HUES64 (cell line): ENCODE results near the gene COL9A2.

Experiments used
- H3K27ac ChIP-seq: 2 replicates; pipeline ENCODE4 v1.7.0; 2013; ENCODE audit warnings: low read depth, low read length, inconsistent platforms
- H3K27me3 ChIP-seq: 2 replicates; pipeline ENCODE4 v1.6.1; 2013; ENCODE audit warnings: mild to moderate bottlenecking, low read length; ENCODE audit not compliant: insufficient read depth
- H3K36me3 ChIP-seq: 2 replicates; pipeline ENCODE4 v1.6.1; 2013; ENCODE audit warnings: mild to moderate bottlenecking, low read length; ENCODE audit not compliant: insufficient read depth
- H3K4me1 ChIP-seq: 2 replicates; pipeline ENCODE4 v1.6.1; 2013; ENCODE audit warnings: mild to moderate bottlenecking, low read length, moderate library complexity; ENCODE audit not compliant: insufficient read depth
- H3K4me3 ChIP-seq: 2 replicates; pipeline ENCODE4 v1.5.1; 2013; ENCODE audit warnings: mild to moderate bottlenecking, low read length, moderate library complexity
- H3K9ac ChIP-seq: 2 replicates; pipeline ENCODE4 v1.6.1; 2013; ENCODE audit warnings: mild to moderate bottlenecking, low read depth, low read length
- H3K9me3 ChIP-seq: 2 replicates; pipeline ENCODE4 v1.6.1; 2013; ENCODE audit warnings: low read depth, low read length; ENCODE audit not compliant: insufficient read depth
- WGBS: fragments of 150-250, 120-280 bp; methylation state at CpG from one replicate; pipeline ENCODE4 v1.1.7; 2013; ENCODE audit warnings: missing lambda C conversion rate; 5-methylcytosine and 5-hydroxymethylcytosine counted together

The COL9A2 gene

DNA sequence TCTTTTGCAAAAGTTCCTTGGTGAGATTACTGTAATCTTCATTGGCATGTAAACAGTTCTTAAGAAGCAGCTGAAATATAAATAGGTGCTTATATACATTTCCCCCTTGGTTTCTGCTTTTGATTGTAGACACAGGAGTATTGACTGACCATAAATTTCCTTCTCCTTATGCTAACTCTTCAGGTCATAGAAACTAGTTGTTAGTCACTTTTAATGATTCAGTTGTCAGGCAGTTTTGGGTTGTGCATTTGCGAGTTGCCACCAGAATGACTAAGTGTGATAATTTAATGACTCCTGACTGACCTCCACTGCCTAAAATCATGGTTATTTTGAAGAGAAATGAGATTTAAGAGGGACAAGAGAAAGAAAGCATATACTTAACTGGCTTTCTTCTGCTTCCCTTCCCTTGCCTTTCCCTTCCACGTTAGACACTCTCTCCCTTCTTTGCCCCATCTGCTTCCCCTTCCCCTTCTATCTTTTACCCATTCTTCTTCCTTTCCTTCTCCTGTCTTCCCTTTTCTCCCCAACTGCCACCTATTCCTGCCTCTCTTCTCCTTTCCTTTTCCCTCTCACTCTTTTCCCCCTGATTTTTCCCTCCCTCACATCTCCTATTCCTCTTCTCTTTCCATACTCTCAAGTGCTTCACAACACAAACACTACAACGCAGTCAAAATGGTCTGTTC lies 46.8 kb downstream of the COL9A2 start:
- WGBS: 92% methylated on average over 3 of the region's 3 CpGs
- no peaks in the 10 kb centered on the region for H3K27me3 ChIP-seq
- no peaks in the 10 kb centered on the region for H3K9me3 ChIP-seq
- no peak overlapping the region for H3K4me3 ChIP-seq
- no peak overlapping the region for H3K9ac ChIP-seq
- no peaks in the 10 kb centered on the region for H3K4me1 ChIP-seq
- no peak overlapping the region for H3K27ac ChIP-seq
- H3K36me3 ChIP-seq: peaks cover 90% of the 10 kb centered on the region

DNA sequence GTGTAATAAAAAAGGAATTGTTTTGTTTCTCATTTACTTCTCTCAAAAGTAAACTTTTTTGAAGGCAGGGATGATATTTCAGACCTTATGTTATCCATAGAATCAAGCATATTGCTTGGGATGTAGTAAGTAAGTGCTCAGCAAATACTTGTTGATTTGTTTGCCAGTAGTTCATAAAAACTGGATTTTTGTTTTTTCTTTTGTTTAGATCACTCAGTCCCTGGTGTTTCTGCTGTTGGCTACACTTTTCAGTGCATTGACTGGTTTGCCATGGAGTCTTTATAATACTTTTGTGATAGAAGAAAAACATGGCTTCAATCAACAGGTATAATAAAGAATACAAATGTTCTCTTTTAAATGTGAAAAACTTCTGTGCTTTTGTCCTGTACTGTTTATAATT lies 48.9 kb downstream of the COL9A2 start:
- Histone ChIP-seq H3K4me3 (no peak overlapping the region), H3K9ac (no peak overlapping the region), H3K27me3 (no peaks in the 10 kb centered on the region), H3K36me3 (peaks cover 94% of the 10 kb centered on the region), H3K9me3 (no peaks in the 10 kb centered on the region), H3K27ac (no peak overlapping the region), H3K4me1 (no peaks in the 10 kb centered on the region)

DNA sequence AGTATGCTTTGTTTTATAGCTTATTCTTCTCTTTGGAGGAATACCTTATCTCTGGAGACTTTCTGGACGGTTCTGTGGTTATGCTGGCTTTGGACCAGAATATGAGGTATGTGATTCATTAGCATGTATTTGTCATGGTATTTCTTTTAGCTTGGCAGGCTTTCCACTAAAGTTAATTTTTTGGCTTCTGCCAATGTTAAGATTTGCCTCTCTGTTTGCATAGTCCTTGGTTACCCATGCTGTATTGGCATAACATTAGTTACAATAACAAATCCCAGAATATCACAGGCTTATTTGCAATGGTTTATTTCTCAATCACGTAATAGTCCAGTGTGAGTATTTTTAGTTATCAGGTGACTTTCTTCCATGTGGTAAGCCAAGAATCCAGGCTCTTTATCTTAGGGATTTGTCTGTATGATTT lies 49.3 kb downstream of the COL9A2 start:
- peaks cover 96% of the 10 kb centered on the region for H3K36me3 ChIP-seq
- WGBS: 91% methylated on average over 2 of the region's 2 CpGs
- H3K9me3 ChIP-seq: no peaks in the 10 kb centered on the region
- no peak overlapping the region for H3K27ac ChIP-seq
- no peak overlapping the region for H3K9ac ChIP-seq
- H3K4me3 ChIP-seq: no peak overlapping the region
- no peaks in the 10 kb centered on the region for H3K27me3 ChIP-seq
- H3K4me1 ChIP-seq: no peaks in the 10 kb centered on the region

DNA sequence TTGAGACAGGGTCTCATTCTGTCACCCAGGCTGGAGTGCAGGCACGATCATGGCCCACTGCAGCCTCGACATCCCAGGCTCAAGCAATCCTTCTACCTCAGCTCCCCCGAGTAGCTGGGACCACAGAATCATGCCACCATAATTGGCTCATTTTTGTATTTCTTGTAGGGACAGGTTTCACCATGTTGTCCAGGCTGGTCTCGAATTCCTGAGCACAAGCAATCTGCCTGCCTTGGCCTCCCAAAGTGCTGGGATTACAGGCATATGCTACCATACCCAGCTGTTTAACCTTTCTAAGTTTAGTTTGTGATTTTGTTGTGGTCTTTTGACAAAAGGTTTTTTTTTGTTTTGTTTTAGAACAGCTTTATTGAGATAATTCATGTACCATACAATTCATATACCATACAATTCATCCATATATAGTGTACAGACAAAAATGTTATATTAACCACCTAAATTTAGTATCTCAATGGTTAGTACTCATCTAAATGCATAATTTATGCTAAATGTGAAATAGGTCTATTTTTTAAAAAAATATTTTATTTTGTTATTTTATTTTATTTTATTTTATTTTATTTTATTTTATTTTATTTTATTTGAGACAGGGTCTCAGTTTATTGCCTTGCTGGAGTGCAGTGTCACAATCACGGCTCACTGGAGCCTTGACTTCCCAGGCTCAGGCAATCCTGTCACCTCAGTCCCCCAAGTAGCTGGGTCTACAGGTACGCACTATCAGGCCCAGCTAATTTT lies 50.1 kb downstream of the COL9A2 start:
- H3K4me3 ChIP-seq: no peak overlapping the region
- no peaks in the 10 kb centered on the region for H3K4me1 ChIP-seq
- no peak overlapping the region for H3K9ac ChIP-seq
- WGBS: 94% methylated on average over 6 of the region's 6 CpGs
- no peaks in the 10 kb centered on the region for H3K9me3 ChIP-seq
- peaks cover 96% of the 10 kb centered on the region for H3K36me3 ChIP-seq
- no peaks in the 10 kb centered on the region for H3K27me3 ChIP-seq
- no peak overlapping the region for H3K27ac ChIP-seq

DNA sequence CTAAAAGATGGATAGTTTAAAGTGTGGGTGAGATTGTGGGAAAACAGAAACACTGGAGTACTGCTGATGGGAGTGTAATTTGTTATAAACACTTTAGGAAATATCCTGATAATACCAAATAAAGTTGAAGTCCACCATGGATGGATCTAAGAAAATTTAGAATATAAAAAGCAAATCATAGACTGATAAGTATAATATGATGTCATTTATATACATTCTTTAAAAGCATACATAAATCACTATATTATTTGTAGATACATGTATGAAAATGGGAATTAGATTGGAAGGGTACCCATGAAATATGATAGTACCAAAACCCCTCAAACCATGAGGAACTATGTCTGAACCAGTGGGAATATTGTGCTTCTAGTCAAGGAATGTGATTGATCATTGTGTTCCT lies 51.2 kb downstream of the COL9A2 start:
- no peaks in the 10 kb centered on the region for H3K4me1 ChIP-seq
- H3K27ac ChIP-seq: no peak overlapping the region
- H3K4me3 ChIP-seq: no peak overlapping the region
- no peaks in the 10 kb centered on the region for H3K27me3 ChIP-seq
- peaks cover 96% of the 10 kb centered on the region for H3K36me3 ChIP-seq
- no peak overlapping the region for H3K9ac ChIP-seq
- H3K9me3 ChIP-seq: no peaks in the 10 kb centered on the region

DNA sequence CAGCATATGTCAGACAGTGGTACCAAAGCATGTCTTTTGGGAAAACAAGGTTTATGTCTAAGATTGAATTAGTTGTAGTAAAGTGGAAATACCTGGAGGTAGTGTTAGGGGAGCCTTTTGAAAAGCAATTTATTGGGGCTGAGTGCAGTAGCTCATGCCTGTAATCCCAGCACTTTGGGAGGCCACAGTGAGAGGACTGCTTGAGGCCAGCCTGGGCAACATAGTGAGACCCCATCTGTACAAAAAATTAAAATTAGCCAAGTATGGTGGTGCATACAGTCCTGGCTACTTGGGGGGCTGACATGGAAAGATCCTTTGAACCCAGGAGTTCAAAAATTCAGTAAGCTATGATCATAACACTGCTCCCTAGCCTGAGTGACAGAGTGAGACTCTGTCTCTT lies 51.8 kb downstream of the COL9A2 start:
- no peak overlapping the region for H3K4me3 ChIP-seq
- no peaks in the 10 kb centered on the region for H3K4me1 ChIP-seq
- H3K9me3 ChIP-seq: no peaks in the 10 kb centered on the region
- H3K9ac ChIP-seq: no peak overlapping the region
- no peaks in the 10 kb centered on the region for H3K27me3 ChIP-seq
- H3K36me3 ChIP-seq: peaks cover 96% of the 10 kb centered on the region
- H3K27ac ChIP-seq: no peak overlapping the region

DNA sequence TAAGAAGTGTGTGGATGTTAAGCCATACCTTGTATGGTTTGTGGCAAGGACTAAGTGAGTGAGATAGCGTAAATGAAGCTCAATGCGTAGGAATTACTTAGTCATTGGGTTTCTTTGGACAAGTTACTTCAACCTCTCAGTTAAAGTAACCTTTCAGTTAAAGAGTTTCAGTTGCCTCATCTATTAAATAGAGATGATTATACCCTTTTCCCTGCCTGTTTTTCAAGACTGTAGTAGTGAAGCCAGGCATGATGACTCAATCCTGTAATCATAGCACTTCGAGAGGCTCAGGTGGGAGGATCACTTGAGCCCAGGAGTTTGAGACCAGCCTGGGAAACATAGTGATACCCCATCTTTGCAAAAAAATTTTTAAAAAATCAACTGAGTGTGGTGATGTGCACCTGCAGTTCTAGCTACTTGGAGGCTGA lies 52.7 kb downstream of the COL9A2 start:
- no peaks in the 10 kb centered on the region for H3K9me3 ChIP-seq
- no peaks in the 10 kb centered on the region for H3K27me3 ChIP-seq
- H3K36me3 ChIP-seq: peaks cover 96% of the 10 kb centered on the region
- no peak overlapping the region for H3K27ac ChIP-seq
- no peak overlapping the region for H3K9ac ChIP-seq
- H3K4me3 ChIP-seq: no peak overlapping the region
- H3K4me1 ChIP-seq: no peaks in the 10 kb centered on the region
- 95% methylated on average over 3 of the region's 3 CpGs for WGBS

DNA sequence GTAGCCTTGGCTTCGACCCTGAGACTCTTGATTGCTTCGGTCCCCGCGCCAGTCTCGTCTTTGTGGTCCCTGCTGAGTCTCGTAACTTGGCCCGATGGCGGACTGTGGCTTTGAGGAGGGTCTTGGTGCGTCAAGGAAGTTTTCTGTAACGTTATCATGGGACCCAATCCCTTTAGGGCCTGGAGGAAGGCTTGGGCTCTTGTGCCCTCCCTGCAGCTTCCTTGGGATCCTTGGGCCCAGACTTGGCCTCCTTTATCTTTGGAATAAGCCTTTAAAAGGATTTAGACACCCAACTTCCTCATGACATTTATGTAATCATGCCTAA lies 58.7 kb downstream of the COL9A2 start:
- WGBS: under 1% methylated on average over 10 of the region's 10 CpGs
- H3K36me3 ChIP-seq: peaks cover 41% of the 10 kb centered on the region
- H3K27ac ChIP-seq: peak overlapping the region; percentile 86
- peak overlapping the region; percentile 95 for H3K9ac ChIP-seq
- peaks cover 6% of the 10 kb centered on the region; the same call in 1 of the 2 replicates for H3K4me1 ChIP-seq
- peak overlapping the region; percentile 84 for H3K4me3 ChIP-seq
- H3K27me3 ChIP-seq: no peaks in the 10 kb centered on the region
- H3K9me3 ChIP-seq: no peaks in the 10 kb centered on the region

DNA sequence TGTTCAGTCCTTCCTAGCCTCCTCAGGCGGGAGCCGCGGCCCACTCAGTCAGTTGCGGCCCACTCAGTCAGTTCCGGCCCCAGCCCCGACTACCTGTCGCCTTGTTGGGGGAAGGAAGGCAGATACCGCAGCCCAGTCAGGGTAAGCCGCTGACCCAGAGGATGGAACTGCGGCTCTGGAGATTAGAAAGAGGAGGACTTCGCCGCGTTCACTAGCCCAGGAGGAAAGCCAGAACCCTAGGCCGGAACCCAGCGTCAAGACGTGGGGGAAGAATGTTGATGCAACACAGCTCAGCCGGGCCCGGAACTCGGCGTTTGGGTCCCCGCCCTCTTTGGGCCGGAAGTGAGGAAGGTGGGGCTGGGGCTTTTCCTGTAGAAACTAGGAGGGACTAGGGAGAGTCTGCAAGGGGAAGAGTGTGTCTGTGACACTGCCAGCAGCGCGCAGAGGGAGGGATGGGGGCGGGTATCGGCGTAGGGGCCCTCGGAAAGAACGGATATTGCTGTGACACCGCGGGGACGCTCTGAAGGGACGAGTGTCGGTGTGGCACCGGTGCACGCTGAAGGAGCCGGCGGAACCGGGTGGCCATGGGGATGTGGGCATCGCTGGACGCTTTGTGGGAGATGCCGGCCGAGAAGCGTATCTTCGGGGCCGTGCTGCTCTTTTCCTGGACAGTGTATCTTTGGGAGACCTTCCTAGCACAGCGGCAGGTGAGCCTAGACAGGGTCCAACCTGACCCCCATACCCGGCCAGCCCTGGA lies 59.2 kb downstream of the COL9A2 start, which contains the start of gene ZMPSTE24:
TSS of gene ZMPSTE24 (plus strand) at position 549 of the 757 bp plus-strand sequence. CDS start at position 585, 36 bp downstream.
- Histone ChIP-seq H3K27me3 (no peaks in the 10 kb centered on the region), H3K27ac (peak within 1 kb of the TSS; percentile 97), H3K4me1 (peaks cover 6% of the 10 kb centered on the region; the same call in 1 of the 2 replicates), H3K4me3 (peak within 1 kb of the TSS; percentile 84), H3K9ac (peak within 1 kb of the TSS; percentile 95), H3K9me3 (no peaks in the 10 kb centered on the region), H3K36me3 (peaks cover 36% of the 10 kb centered on the region)
- WGBS: under 1% methylated on average over 48 of the region's 48 CpGs

DNA sequence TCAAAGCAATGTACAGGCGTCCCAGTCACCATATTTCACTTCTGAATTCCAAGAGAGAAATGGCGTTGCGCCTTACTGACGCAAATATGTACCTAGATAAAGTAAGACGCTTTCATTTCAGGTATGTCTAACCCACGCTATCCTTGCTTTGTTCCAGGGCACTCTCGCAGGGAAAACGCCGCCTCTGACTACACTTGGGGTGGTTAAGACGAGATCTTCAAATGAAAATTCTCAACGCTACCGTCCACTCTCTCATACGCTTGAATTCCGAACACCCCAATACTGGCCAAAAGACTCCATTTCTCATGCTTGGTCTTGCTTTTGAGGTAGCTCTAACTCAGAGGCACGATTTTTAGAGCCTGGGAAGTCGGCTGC lies 59.8 kb downstream of the COL9A2 start:
- Histone ChIP-seq H3K4me3 (peak overlapping the region; percentile 84), H3K27ac (peak overlapping the region; percentile 97), H3K4me1 (peaks cover 6% of the 10 kb centered on the region; the same call in 1 of the 2 replicates), H3K9me3 (no peaks in the 10 kb centered on the region), H3K36me3 (peaks cover 30% of the 10 kb centered on the region), H3K27me3 (no peaks in the 10 kb centered on the region), H3K9ac (peak overlapping the region; percentile 95)
- WGBS: under 1% methylated on average over 16 of the region's 16 CpGs
